HepG2 (cell line): ENCODE results near the gene AP2A2. TPM values are rescaled to one million over a fixed set of nuclear protein-coding genes. Genes with fewer than 3 reads are reported as not detected.

Experiments
- ATAC-seq: fragments of 200-7000 bp; cut with Tn5 transposase; 3 replicates; pipeline ENCODE4 v1.9.1; 2020; ENCODE audit warnings: mild to moderate bottlenecking, moderate library complexity
- BruUV-seq: library from RNA; stranded (reverse); fragments of 400-500 nt; replicated peaks from 2 replicates; lab custom pipeline; 2021; lab: Mats Ljungman, UMichigan
- CTCF ChIA-PET: fragments of 300-600 bp; formaldehyde crosslinking; extraction: SDS; loops from one replicate; lab custom pipeline; 2021; ENCODE audit warnings: low total read pairs, inconsistent platforms, low intra/inter-chr PET ratio; lab: Yijun Ruan, JAX
- POLR2A ChIA-PET: fragments of 350-600 bp; sonication (Branson Sonifier 250); formaldehyde crosslinking; loops from one replicate; lab custom pipeline; 2020; ENCODE audit warnings: antibody characterized with exemption, inconsistent platforms; lab: Yijun Ruan, JAX
- DNase-seq: peaks from one replicate; pipeline ENCODE4 v3.0.0-alpha.2; 2015; ENCODE audit warnings: low spot score
- FAIRE-seq: peaks from 3 replicates; lab custom pipeline; 2011; peaks lifted over from hg19 to GRCh38; lab: Jason Lieb, UNC
- H2AFZ ChIP-seq: one replicate; pipeline ENCODE4 v1.6.1; 2011; ENCODE audit warnings: low read length, inconsistent platforms
- H3K27ac ChIP-seq: fragments of 300-600 bp; 3 replicates; pipeline ENCODE4 v1.8.0; 2011; ENCODE audit warnings: mixed run types, mild to moderate bottlenecking, mixed read lengths, low read length, inconsistent platforms; ENCODE audit not compliant: insufficient read depth; ENCODE audit errors: extremely low read length
- H3K27me3 ChIP-seq, 2 experiments: fragments of 200-600 bp in 1 of 2; 2 replicates in 1 of 2; 3 replicates in 1 of 2; pipeline versions ENCODE4 v1.6.0 to v1.8.0; 2011; ENCODE audit warnings: low read length in 2 of 2, mild to moderate bottlenecking in 2 of 2, moderate library complexity in 2 of 2, inconsistent platforms in 1 of 2; ENCODE audit not compliant: insufficient read depth in 2 of 2, control insufficient read depth in 1 of 2
- H3K36me3 ChIP-seq, 2 experiments: fragments of 200-600 bp in 1 of 2; replicated peaks in 1 of 2; 2 replicates in 1 of 2; 3 replicates in 1 of 2; pipeline versions ENCODE4 v1.5.1 to v1.8.0; 2011; ENCODE audit warnings: low read length in 2 of 2, inconsistent platforms in 1 of 2; ENCODE audit not compliant: insufficient read depth in 2 of 2, control insufficient read depth in 1 of 2
- H3K4me1 ChIP-seq: 2 replicates; pipeline ENCODE4 v1.5.1; 2012; ENCODE audit warnings: low read length, inconsistent platforms; ENCODE audit not compliant: insufficient read depth
- H3K4me2 ChIP-seq: 2 replicates; pipeline ENCODE4 v1.6.0; 2011; ENCODE audit warnings: low read depth, low read length, inconsistent platforms
- H3K4me3 ChIP-seq, 3 experiments: fragments of 200-600 bp in 1 of 3; sonication (generic), shearing (Covaris generic) in 1 of 3; replicated peaks in 1 of 3; 2 replicates each; pipeline ENCODE4 v1.5.1; 2011 to 2016; ENCODE audit warnings: low read length in 3 of 3, inconsistent platforms in 2 of 3, low read depth in 2 of 3, mild to moderate bottlenecking in 2 of 3, control low read depth in 1 of 3, mixed read lengths in 1 of 3; ENCODE audit not compliant: insufficient read depth in 1 of 3
- H3K79me2 ChIP-seq: one replicate; pipeline ENCODE4 v1.6.1; 2011; ENCODE audit warnings: low read length, inconsistent platforms; ENCODE audit not compliant: insufficient read depth
- H3K9ac ChIP-seq: 2 replicates; pipeline ENCODE4 v1.6.0; 2011; ENCODE audit warnings: mild to moderate bottlenecking, low read depth, low read length, inconsistent platforms; ENCODE audit not compliant: insufficient read depth
- H3K9me3 ChIP-seq: 2 replicates; pipeline ENCODE4 v1.5.1; 2012; ENCODE audit warnings: mild to moderate bottlenecking, low read length
- H4K20me1 ChIP-seq: 2 replicates; pipeline ENCODE4 v1.6.0; 2011; ENCODE audit warnings: inconsistent platforms, mild to moderate bottlenecking, low read length, moderate library complexity; ENCODE audit not compliant: insufficient read depth
- CREM ChIP-seq, 2 experiments: sonication (generic) in 1 of 2; formaldehyde crosslinking in 1 of 2; IDR thresholded peaks; 2 replicates each; pipeline versions ENCODE4 v1.4.0 to v1.6.1; 2016 to 2020; ENCODE audit warnings: antibody characterized with exemption in 1 of 2, mild to moderate bottlenecking in 1 of 2, missing genetic modification reagents in 1 of 2
- KLF12 ChIP-seq: sonication (generic); formaldehyde crosslinking; IDR thresholded peaks from 2 replicates; pipeline ENCODE4 v1.4.0; 2020; ENCODE audit warnings: missing genetic modification reagents, borderline replicate concordance
- POLR2A ChIP-seq, 2 experiments: IDR thresholded peaks; 2 replicates each; pipeline ENCODE4 v1.6.1; 2011; ENCODE audit warnings: low read depth in 2 of 2, low read length in 2 of 2, mild to moderate bottlenecking in 1 of 2, moderate library complexity in 1 of 2; ENCODE audit not compliant: insufficient read depth in 1 of 2
- ZSCAN29 ChIP-seq: sonication (generic); formaldehyde crosslinking; conservative IDR thresholded peaks from 2 replicates; pipeline ENCODE4 v1.4.0; 2020; ENCODE audit warnings: mild to moderate bottlenecking, missing genetic modification reagents
- WGBS: methylation state at CpG from one replicate; pipeline ENCODE4 v1.1.6; 2017; ENCODE audit warnings: low lambda C conversion rate; 5-methylcytosine and 5-hydroxymethylcytosine counted together
- in situ Hi-C: cut with HindIII; loops from 2 replicates; pipeline ENCODE4 v1.10.0; 2017; ENCODE audit warnings: low pct_unique_long_range_greater_than_20kb; ENCODE audit not compliant: extremely low pct_ligation_motif_present
- intact Hi-C: fragments of 100-400 bp; cut with micrococcal nuclease; formaldehyde crosslinking; loops from one replicate; pipeline ENCODE4 v1.10.0; 2022; ENCODE audit not compliant: unreplicated experiment
- polyA plus RNA-seq, 8 experiments: library from polyadenylated mRNA; depleted of rRNA in 3 of 8; stranded (reverse) in 7 of 8; unstranded in 1 of 8; fragments of >200 nt; fragmentation: Illumina TruSeq in 4 of 8; extraction: Trizol in 4 of 8; gene quantifications; 2 replicates each; pipeline versions ENCODE4 v1.2.1 to v1.2.3, GENCODE V29; 2011 to 2016; ENCODE audit warnings: low read depth in 4 of 8, missing spikeins in 1 of 8, mixed read lengths in 1 of 8; ENCODE audit not compliant: insufficient read depth in 1 of 8
- total RNA-seq, 5 experiments: library from RNA; depleted of rRNA; stranded (reverse); fragments of >200 nt; fragmentation: Illumina TruSeq; extraction: Trizol; gene quantifications; 2 replicates each; pipeline ENCODE4 v1.2.3, GENCODE V29; 2016; ENCODE audit warnings: low read depth in 1 of 5
- TF ChIP-seq, protein P1 (sequence below): sonication (generic); formaldehyde crosslinking; IDR thresholded peaks from 2 replicates; pipeline ENCODE4 v1.4.0; 2020; ENCODE audit warnings: missing genetic modification reagents
- TF ChIP-seq, protein P2 (sequence below): IDR thresholded peaks from 2 replicates; pipeline ENCODE4 v1.6.1; 2016; ENCODE audit warnings: mild to moderate bottlenecking
- TF ChIP-seq, protein P3 (sequence below): sonication (generic); formaldehyde crosslinking; IDR thresholded peaks from 2 replicates; pipeline ENCODE4 v1.5.1; 2020; ENCODE audit warnings: missing genetic modification reagents, mild to moderate bottlenecking, borderline replicate concordance

AP2A2 gene
- total and polyA plus RNA-seq, 2 of the 13 experiments (the other 11 are each of a cell fraction or from before 2014, with no cell fraction given) = 25.7 to 75.7 TPM

GRCh38 chr11:999009-999408, 73.3 kb downstream of the AP2A2 start:
- no peak for ATAC-seq
- Histone ChIP-seq H3K27ac (no peak overlapping the region), H3K27me3 (no peaks in the 10 kb centered on the region), H3K4me3 (no peak overlapping the region), H4K20me1 (0 out of 2 replicates have a peak, but pooled peaks cover 4% of the 10 kb centered on the region), H3K9me3 (no peaks in the 10 kb centered on the region), H3K4me2 (no peak overlapping the region), H3K36me3 (peaks cover 25 to 50% of the 10 kb centered on the region in 2 experiments; a peak in 4 of 5 replicates), H3K4me1 (no peaks in the 10 kb centered on the region), H2AFZ (no peak overlapping the region), H3K79me2 (no peaks in the 10 kb centered on the region), H3K9ac (no peak overlapping the region)
- in situ Hi-C loops (no loop called here), intact Hi-C loops (no loop called here)
- 94% methylated on average over 8 of the region's 10 CpGs for WGBS
- no TSS peak for BruUV-seq
- ChIA-PET CTCF (no interaction called here), POLR2A (no interaction called here)
- DNase-seq = no peak
- no peak for FAIRE-seq
- no peak for TF ChIP-seq KLF12 (CRISPR knock-in tag)
- TF ChIP-seq, protein P1, sequence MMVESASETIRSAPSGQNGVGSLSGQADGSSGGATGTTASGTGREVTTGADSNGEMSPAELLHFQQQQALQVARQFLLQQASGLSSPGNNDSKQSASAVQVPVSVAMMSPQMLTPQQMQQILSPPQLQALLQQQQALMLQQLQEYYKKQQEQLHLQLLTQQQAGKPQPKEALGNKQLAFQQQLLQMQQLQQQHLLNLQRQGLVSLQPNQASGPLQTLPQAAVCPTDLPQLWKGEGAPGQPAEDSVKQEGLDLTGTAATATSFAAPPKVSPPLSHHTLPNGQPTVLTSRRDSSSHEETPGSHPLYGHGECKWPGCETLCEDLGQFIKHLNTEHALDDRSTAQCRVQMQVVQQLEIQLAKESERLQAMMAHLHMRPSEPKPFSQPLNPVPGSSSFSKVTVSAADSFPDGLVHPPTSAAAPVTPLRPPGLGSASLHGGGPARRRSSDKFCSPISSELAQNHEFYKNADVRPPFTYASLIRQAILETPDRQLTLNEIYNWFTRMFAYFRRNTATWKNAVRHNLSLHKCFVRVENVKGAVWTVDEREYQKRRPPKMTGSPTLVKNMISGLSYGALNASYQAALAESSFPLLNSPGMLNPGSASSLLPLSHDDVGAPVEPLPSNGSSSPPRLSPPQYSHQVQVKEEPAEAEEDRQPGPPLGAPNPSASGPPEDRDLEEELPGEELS (CRISPR knock-in tag) = no peak
- TF ChIP-seq CREM (IDR thresholded peaks at IDR 0.05) = no peak
- TF ChIP-seq CREM (CRISPR knock-in tag; IDR thresholded peaks at IDR 0.05) = no peak
- TF ChIP-seq, all 625 proteins: peak for 0

- Histone ChIP-seq H3K4me2 (no peak overlapping the region), H3K36me3 (peaks cover 29 to 57% of the 10 kb centered on the region in 2 experiments; a peak in 4 of 5 replicates), H3K79me2 (no peaks in the 10 kb centered on the region), H3K4me1 (no peaks in the 10 kb centered on the region), H2AFZ (no peak overlapping the region), H3K9ac (no peak overlapping the region), H3K4me3 (no peak overlapping the region), H3K9me3 (no peaks in the 10 kb centered on the region), H3K27me3 (no peaks in the 10 kb centered on the region; a peak in 1 of 5 replicates), H3K27ac (no peak overlapping the region), H4K20me1 (peaks cover 4% of the 10 kb centered on the region; the same call in 1 of the 2 replicates)
- POLR2A ChIA-PET = no interaction called here
- intact Hi-C loops (no loop called here), in situ Hi-C loops (no loop called here)
- CTCF ChIA-PET = no interaction called here
- FAIRE-seq = no peak
- 96% methylated on average over 33 of the region's 38 CpGs for WGBS
- no TSS peak for BruUV-seq
- no peak for ATAC-seq
- DNase-seq = no peak
- TF ChIP-seq, protein P2, sequence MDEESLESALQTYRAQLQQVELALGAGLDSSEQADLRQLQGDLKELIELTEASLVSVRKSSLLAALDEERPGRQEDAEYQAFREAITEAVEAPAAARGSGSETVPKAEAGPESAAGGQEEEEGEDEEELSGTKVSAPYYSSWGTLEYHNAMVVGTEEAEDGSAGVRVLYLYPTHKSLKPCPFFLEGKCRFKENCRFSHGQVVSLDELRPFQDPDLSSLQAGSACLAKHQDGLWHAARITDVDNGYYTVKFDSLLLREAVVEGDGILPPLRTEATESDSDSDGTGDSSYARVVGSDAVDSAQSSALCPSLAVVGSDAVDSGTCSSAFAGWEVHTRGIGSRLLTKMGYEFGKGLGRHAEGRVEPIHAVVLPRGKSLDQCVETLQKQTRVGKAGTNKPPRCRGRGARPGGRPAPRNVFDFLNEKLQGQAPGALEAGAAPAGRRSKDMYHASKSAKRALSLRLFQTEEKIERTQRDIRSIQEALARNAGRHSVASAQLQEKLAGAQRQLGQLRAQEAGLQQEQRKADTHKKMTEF = no peak
- TF ChIP-seq, protein P3, sequence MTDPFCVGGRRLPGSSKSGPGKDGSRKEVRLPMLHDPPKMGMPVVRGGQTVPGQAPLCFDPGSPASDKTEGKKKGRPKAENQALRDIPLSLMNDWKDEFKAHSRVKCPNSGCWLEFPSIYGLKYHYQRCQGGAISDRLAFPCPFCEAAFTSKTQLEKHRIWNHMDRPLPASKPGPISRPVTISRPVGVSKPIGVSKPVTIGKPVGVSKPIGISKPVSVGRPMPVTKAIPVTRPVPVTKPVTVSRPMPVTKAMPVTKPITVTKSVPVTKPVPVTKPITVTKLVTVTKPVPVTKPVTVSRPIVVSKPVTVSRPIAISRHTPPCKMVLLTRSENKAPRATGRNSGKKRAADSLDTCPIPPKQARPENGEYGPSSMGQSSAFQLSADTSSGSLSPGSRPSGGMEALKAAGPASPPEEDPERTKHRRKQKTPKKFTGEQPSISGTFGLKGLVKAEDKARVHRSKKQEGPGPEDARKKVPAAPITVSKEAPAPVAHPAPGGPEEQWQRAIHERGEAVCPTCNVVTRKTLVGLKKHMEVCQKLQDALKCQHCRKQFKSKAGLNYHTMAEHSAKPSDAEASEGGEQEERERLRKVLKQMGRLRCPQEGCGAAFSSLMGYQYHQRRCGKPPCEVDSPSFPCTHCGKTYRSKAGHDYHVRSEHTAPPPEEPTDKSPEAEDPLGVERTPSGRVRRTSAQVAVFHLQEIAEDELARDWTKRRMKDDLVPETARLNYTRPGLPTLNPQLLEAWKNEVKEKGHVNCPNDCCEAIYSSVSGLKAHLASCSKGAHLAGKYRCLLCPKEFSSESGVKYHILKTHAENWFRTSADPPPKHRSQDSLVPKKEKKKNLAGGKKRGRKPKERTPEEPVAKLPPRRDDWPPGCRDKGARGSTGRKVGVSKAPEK = no peak
- no peak for TF ChIP-seq POLR2A (IDR thresholded peaks at IDR 0.05; ENCODE audit: insufficient read depth in 1 of 2, low read depth in 2 of 2, low read length in 2 of 2)
- TF ChIP-seq ZSCAN29 (CRISPR knock-in tag) = no peak
These were observed 74.9 kb downstream of the AP2A2 start for GRCh38 chr11:1000357-1001278.
